H9 (cell line): ENCODE data around the gene FAM9C. TPM values are rescaled to one million over a fixed set of nuclear protein-coding genes. Genes with fewer than 3 reads are reported as not detected.

ENCODE experiments used
- DNase-seq: peaks from one replicate; pipeline ENCODE4 v3.0.0-alpha.2; 2017
- H2AFZ ChIP-seq: one replicate; pipeline ENCODE4 v1.6.1; 2013; ENCODE audit warnings: mild to moderate bottlenecking, low read length, control low read depth, moderate library complexity
- H2AK5ac ChIP-seq: 2 replicates; pipeline ENCODE4 v1.6.1; 2013; ENCODE audit warnings: low read length, control low read depth, mixed read lengths; ENCODE audit not compliant: insufficient read length
- H2BK120ac ChIP-seq: one replicate; pipeline ENCODE4 v1.6.1; 2013; ENCODE audit warnings: low read depth, mild to moderate bottlenecking, low read length, control low read depth, inconsistent platforms; ENCODE audit not compliant: poor library complexity, severe bottlenecking
- H2BK12ac ChIP-seq: 2 replicates; pipeline ENCODE4 v1.6.1; 2013; ENCODE audit warnings: low read length, control low read depth, mixed read lengths, low read depth; ENCODE audit not compliant: insufficient read length
- H2BK15ac ChIP-seq: 2 replicates; pipeline ENCODE4 v1.6.1; 2013; ENCODE audit warnings: low read depth, low read length, control low read depth
- H2BK20ac ChIP-seq: one replicate; pipeline ENCODE4 v1.6.1; 2013; ENCODE audit warnings: low read depth, mild to moderate bottlenecking, low read length, control low read depth, inconsistent platforms; ENCODE audit not compliant: poor library complexity, severe bottlenecking
- H2BK5ac ChIP-seq: 2 replicates; pipeline ENCODE4 v1.6.1; 2013; ENCODE audit warnings: low read length, control low read depth, mixed read lengths; ENCODE audit not compliant: insufficient read length
- H3K14ac ChIP-seq: 2 replicates; pipeline ENCODE4 v1.6.1; 2013; ENCODE audit warnings: low read length, control low read depth; ENCODE audit not compliant: insufficient read depth
- H3K18ac ChIP-seq: 2 replicates; pipeline ENCODE4 v1.6.1; 2013; ENCODE audit warnings: low read depth, mild to moderate bottlenecking, mixed read lengths, low read length, control low read depth; ENCODE audit not compliant: insufficient read length
- H3K23ac ChIP-seq: 2 replicates; pipeline ENCODE4 v1.6.1; 2013; ENCODE audit warnings: low read length, control low read depth, mixed read lengths, low read depth; ENCODE audit not compliant: insufficient read length
- H3K23me2 ChIP-seq: 2 replicates; pipeline ENCODE4 v1.6.1; 2013; ENCODE audit warnings: low read depth, mild to moderate bottlenecking, mixed read lengths, low read length, control low read depth; ENCODE audit not compliant: insufficient read length, poor library complexity, severe bottlenecking
- H3K27ac ChIP-seq: 2 replicates; pipeline ENCODE4 v1.5.1; 2013; ENCODE audit warnings: low read length, control low read depth, mixed read lengths, low read depth; ENCODE audit not compliant: insufficient read length
- H3K27me3 ChIP-seq: 2 replicates; pipeline ENCODE4 v1.6.1; 2013; ENCODE audit warnings: low read length, control low read depth, inconsistent platforms; ENCODE audit not compliant: insufficient read depth
- H3K4ac ChIP-seq: 2 replicates; pipeline ENCODE4 v1.6.1; 2013; ENCODE audit warnings: low read depth, mild to moderate bottlenecking, control low read depth, inconsistent platforms, low read length, moderate library complexity
- H3K4me1 ChIP-seq: 2 replicates; pipeline ENCODE4 v1.6.1; 2013; ENCODE audit warnings: low read length, control low read depth, inconsistent platforms; ENCODE audit not compliant: insufficient read depth
- H3K4me2 ChIP-seq: 2 replicates; pipeline ENCODE4 v1.6.1; 2013; ENCODE audit warnings: low read length, control low read depth, mixed read lengths; ENCODE audit not compliant: insufficient read length, insufficient read depth
- H3K56ac ChIP-seq: 2 replicates; pipeline ENCODE4 v1.6.1; 2013; ENCODE audit warnings: low read depth, mild to moderate bottlenecking, mixed read lengths, low read length, control low read depth; ENCODE audit not compliant: insufficient read length
- H3K79me1 ChIP-seq: 2 replicates; pipeline ENCODE4 v1.6.1; 2013; ENCODE audit warnings: low read depth, mild to moderate bottlenecking, moderate library complexity, low read length, control low read depth, inconsistent platforms; ENCODE audit not compliant: insufficient read depth, poor library complexity, severe bottlenecking
- H3K79me2 ChIP-seq: 2 replicates; pipeline ENCODE4 v1.6.1; 2013; ENCODE audit warnings: low read length, control low read depth, inconsistent platforms; ENCODE audit not compliant: insufficient read depth
- H3K9ac ChIP-seq: 2 replicates; pipeline ENCODE4 v1.6.1; 2013; ENCODE audit warnings: low read length, control low read depth, mixed read lengths; ENCODE audit not compliant: insufficient read length; ENCODE audit errors: extremely low read depth
- H3K9me3 ChIP-seq: one replicate; pipeline ENCODE4 v1.6.1; 2013; ENCODE audit warnings: low read depth, low read length, inconsistent platforms; ENCODE audit not compliant: control insufficient read depth
- H3T11ph ChIP-seq: one replicate; pipeline ENCODE4 v1.6.1; 2013; ENCODE audit warnings: mild to moderate bottlenecking, low read length, control low read depth, inconsistent platforms
- H4K20me1 ChIP-seq: one replicate; pipeline ENCODE4 v1.6.1; 2013; ENCODE audit not compliant: control insufficient read depth, insufficient read length, insufficient read depth
- H4K5ac ChIP-seq: 2 replicates; pipeline ENCODE4 v1.6.1; 2013; ENCODE audit warnings: low read depth, mild to moderate bottlenecking, mixed read lengths, low read length, control low read depth; ENCODE audit not compliant: insufficient read length
- H4K8ac ChIP-seq: replicated peaks from 2 replicates; pipeline ENCODE4 v1.6.1; 2013; ENCODE audit warnings: low read length, control low read depth, mixed read lengths, low read depth; ENCODE audit not compliant: insufficient read length
- H4K91ac ChIP-seq: 2 replicates; pipeline ENCODE4 v1.6.1; 2013; ENCODE audit warnings: low read depth, mild to moderate bottlenecking, moderate library complexity, mixed read lengths, low read length, control low read depth; ENCODE audit not compliant: insufficient read length
- H3K27ac Mint-ChIP-seq, 3 experiments: 2 replicates in 2 of 3; 3 replicates in 1 of 3; pipeline ENCODE4 v1.8.0; 2020 to 2021; ENCODE audit warnings: mixed read lengths in 3 of 3, mild to moderate bottlenecking in 1 of 3, moderate library complexity in 1 of 3
- H3K27me3 Mint-ChIP-seq: 2 replicates; pipeline ENCODE4 v1.8.0; 2021; ENCODE audit warnings: low read depth, mild to moderate bottlenecking, moderate library complexity, mixed read lengths
- H3K36me3 Mint-ChIP-seq, 3 experiments: 2 replicates in 2 of 3; 3 replicates in 1 of 3; pipeline ENCODE4 v1.8.0; 2020 to 2021; ENCODE audit warnings: low read depth in 3 of 3, mixed read lengths in 3 of 3; ENCODE audit not compliant: insufficient read depth in 1 of 3
- H3K4me1 Mint-ChIP-seq, 2 experiments: 2 replicates each; pipeline ENCODE4 v1.8.0; 2020; ENCODE audit warnings: mixed read lengths in 2 of 2
- H3K4me3 Mint-ChIP-seq, 2 experiments: 2 replicates in 1 of 2; 3 replicates in 1 of 2; pipeline ENCODE4 v1.8.0; 2020 to 2021; ENCODE audit warnings: mild to moderate bottlenecking in 2 of 2, mixed read lengths in 2 of 2, moderate library complexity in 1 of 2
- H3K9me3 Mint-ChIP-seq, 2 experiments: 2 replicates in 1 of 2; 3 replicates in 1 of 2; pipeline ENCODE4 v1.8.0; 2020; ENCODE audit warnings: mild to moderate bottlenecking in 2 of 2, mixed read lengths in 2 of 2, moderate library complexity in 1 of 2
- total RNA-seq: library from RNA; stranded (reverse); gene quantifications from 2 replicates; pipeline ENCODE4 v1.2.1, GENCODE V29; 2021
- TF ChIP-seq, protein P1 (sequence below): fragments of 200-600 bp; sonication (generic); conservative IDR thresholded peaks from 3 replicates; pipeline ENCODE4 v1.8.0; 2021; ENCODE audit warnings: antibody characterized with exemption, mild to moderate bottlenecking

Gene FAM9C
- total RNA-seq, 1 experiment from 2014 or later, result not detected

DNA sequence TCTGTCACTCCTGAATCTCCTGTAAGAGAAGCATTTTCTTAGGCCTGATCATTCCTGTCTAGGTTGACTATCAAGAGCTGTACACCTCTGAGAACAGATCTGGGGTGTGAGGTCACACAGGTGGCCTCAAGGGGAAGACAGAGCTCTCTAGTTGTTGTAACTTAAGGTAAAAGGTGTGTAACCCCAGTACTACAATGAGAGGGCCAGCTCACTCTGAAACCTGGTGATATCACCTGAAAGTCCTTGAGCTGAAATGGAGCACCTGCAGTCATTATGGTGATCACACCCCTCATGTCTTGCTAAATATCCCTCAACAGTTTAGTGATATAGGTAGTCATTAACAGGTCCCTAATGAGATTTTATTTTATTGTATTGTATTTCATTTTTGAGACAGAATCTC, 8.8 kb upstream of the FAM9C start:
- Histone ChIP-seq H4K20me1 (no peaks in the 10 kb centered on the region), H2BK5ac (no peak overlapping the region), H3K79me2 (no peaks in the 10 kb centered on the region), H3K79me1 (no peaks in the 10 kb centered on the region), H3K4me2 (no peak overlapping the region), H4K91ac (no peak overlapping the region), H3K27ac (no peak overlapping the region), H4K8ac (no peak overlapping the region), H2BK12ac (no peak overlapping the region), H2AK5ac (no peak overlapping the region), H2BK15ac (no peak overlapping the region), H2BK20ac (no peak overlapping the region), H3K4me1 (no peaks in the 10 kb centered on the region), H3K4ac (no peak overlapping the region), H3K9ac (no peak overlapping the region), H2BK120ac (no peak overlapping the region), H4K5ac (no peak overlapping the region), H3K14ac (no peak overlapping the region), H3K27me3 (no peaks in the 10 kb centered on the region), H3K23me2 (no peaks in the 10 kb centered on the region), H3K56ac (no peak overlapping the region), H3K9me3 (peaks cover 11% of the 10 kb centered on the region), H3K18ac (no peak overlapping the region), H3T11ph (no peak overlapping the region), H3K23ac (no peak overlapping the region), H2AFZ (no peak overlapping the region)
- peaks cover 3 to 18% (median 10%) of the 10 kb centered on the region in 3 experiments for H3K36me3 Mint-ChIP-seq
- TF ChIP-seq, protein P1, sequence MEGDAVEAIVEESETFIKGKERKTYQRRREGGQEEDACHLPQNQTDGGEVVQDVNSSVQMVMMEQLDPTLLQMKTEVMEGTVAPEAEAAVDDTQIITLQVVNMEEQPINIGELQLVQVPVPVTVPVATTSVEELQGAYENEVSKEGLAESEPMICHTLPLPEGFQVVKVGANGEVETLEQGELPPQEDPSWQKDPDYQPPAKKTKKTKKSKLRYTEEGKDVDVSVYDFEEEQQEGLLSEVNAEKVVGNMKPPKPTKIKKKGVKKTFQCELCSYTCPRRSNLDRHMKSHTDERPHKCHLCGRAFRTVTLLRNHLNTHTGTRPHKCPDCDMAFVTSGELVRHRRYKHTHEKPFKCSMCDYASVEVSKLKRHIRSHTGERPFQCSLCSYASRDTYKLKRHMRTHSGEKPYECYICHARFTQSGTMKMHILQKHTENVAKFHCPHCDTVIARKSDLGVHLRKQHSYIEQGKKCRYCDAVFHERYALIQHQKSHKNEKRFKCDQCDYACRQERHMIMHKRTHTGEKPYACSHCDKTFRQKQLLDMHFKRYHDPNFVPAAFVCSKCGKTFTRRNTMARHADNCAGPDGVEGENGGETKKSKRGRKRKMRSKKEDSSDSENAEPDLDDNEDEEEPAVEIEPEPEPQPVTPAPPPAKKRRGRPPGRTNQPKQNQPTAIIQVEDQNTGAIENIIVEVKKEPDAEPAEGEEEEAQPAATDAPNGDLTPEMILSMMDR, result no peak
- H3K4me1 Mint-ChIP-seq, result no peaks in the 10 kb centered on the region
- H3K27ac Mint-ChIP-seq, result no peak overlapping the region
- H3K9me3 Mint-ChIP-seq, result peaks cover 68 to 76% of the 10 kb centered on the region in 2 experiments
- DNase-seq, result no peak
- no peaks in the 10 kb centered on the region; the same call in 1 of the 2 replicates for H3K27me3 Mint-ChIP-seq
- no peak overlapping the region for H3K4me3 Mint-ChIP-seq
